UCSD-AML1 (cell line): ENCODE measurements around the gene GPC6.

Source experiments
- DNase-seq: peaks from one replicate; lab custom pipeline; 2025; ENCODE audit not compliant: unreplicated experiment; lab: John Stamatoyannopoulos, UW

The GPC6 gene

GRCh38 chr13:93230261-93230855 is 3.8 kb downstream of the GPC6 start:
- DNase-seq, result no peak

GRCh38 chr13:93231867-93232266 is 5.3 kb downstream of the GPC6 start:
- DNase-seq, result no peak

GRCh38 chr13:93233997-93234416 is 7.4 kb downstream of the GPC6 start:
- DNase-seq, result no peak

- no peak for DNase-seq
Measured at GRCh38 chr13:93234459-93234858, 7.9 kb downstream of the GPC6 start.

- DNase-seq, result no peak
Measured at GRCh38 chr13:93235258-93236015, 8.8 kb downstream of the GPC6 start.

DNA sequence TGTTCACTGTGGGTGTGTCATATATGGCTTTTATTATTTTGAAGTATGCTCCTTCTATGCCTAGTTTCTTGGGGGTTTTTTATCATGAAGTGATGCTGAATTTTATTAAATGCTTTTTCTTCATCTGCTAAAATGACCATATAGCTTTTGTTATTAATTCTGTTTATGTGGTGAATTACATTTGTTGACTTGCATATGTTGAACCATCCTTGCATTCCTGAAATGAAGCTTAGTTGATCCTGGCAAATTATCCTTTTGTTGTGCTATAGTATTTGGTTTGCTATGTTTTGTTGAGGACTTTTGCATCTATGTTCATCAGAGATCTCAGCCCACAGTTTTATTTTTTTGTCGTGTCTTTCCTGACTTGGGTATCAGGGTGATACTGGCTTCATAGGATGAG is 12.1 kb downstream of the GPC6 start:
- no peak for DNase-seq

GRCh38 chr13:93243375-93244063 is 16.9 kb downstream of the GPC6 start:
- no peak for DNase-seq

- DNase-seq, result no peak
Measured at GRCh38 chr13:93244141-93244917, 17.7 kb downstream of the GPC6 start.

DNA sequence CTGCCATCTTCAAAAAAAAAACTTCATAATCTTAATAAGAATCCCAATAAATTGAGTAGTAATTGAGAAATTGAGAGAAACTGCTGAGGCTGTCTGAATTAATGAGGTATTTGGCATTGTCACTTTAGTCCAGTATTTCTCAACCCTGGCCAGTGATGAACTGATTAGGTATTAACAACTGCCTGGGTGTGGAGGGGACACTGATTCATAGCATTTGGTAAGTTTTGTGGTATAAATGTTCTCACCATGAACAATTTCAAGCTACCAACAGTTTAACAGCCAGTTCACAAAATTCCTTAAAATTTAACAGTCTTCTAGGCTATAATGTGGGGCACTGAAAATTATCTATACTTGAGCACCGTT is 18.3 kb downstream of the GPC6 start:
- DNase-seq, result no peak

DNA sequence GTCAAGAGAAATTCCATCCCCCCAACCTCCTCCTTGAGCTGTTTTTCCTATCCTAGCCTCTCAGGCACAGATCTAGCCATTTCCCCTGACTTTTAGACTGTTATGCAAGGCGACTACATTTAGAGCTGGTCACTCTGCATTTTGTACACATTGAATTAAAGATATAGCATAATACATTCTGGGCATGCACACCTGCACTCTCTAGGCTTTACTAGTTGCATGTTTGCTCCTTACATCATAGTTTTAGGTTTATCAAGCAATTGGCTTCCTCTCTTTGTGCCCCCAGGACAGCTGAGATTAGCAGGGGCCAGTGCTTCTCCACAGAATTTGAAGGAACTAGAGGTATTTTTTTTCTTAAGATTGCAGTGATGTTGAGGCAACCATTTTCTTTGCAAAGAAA is 19.5 kb downstream of the GPC6 start:
- no peak for DNase-seq

DNA sequence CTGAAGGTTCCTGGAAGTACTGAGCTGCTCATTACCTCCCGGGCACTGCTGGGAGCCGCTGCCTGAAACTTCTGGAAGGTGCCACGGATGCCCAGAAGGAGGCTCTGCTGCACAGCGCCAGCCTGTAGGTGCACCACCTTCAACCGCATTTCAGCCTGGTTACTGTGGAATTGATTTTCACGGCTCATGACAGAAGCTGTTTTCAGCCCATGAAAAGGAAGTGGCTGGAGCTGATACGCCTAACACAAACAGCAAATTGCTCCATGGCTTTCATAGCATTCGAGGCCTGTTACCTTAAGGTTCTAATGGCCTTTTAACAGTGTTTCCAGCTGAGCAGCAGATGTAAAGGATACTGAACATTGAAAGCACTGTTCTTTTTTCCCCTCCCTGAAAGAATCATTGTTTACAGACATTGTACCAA is 22.0 kb downstream of the GPC6 start:
- peak; percentile 32 for DNase-seq

GRCh38 chr13:93249364-93250306 is 23.0 kb downstream of the GPC6 start:
- DNase-seq, result no peak

DNA sequence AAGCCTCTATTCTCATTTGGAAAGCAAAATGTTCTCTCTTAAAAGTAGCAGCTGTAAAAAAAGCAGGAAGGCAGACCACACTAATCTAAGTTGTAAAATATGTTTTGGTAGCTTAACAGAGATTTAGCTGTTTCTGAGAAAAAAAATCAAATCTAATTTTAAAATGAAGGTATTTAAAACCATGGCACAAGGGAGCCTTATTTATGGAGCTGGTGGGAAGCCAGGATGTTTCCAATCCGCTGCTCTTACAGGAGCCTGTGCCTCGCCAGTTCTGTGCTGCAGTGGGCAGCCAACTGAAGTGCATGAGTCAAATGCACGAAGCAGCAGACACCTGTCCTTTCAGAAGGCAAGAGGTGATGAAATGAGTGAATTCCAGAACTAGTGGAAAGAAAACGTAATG is 28.2 kb downstream of the GPC6 start:
- no peak for DNase-seq

DNA sequence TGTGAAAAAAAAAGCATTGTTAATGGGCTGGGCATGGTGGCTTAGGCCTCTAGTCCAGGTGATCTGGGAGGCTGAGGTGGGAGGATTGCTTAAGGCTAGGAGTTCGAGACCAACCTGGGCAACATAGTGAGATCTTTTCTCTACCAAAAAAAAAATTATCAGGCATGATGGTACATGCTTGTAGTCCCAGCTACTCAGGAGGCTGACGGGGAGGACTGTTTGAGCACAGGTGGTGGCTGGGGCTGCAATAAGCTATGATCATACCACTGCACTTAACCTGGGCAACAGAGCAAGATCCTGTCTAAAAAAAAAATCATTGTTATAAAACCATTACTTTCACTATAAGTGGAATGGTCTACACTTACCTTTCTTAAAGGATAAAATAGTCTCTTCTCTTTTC is 30.4 kb downstream of the GPC6 start:
- DNase-seq, result no peak

- DNase-seq, result no peak
Measured at GRCh38 chr13:93259527-93260080, 33.0 kb downstream of the GPC6 start.

GRCh38 chr13:93260591-93260990 is 34.0 kb downstream of the GPC6 start:
- no peak for DNase-seq

GRCh38 chr13:93262729-93263345 is 36.2 kb downstream of the GPC6 start:
- DNase-seq, result no peak

DNA sequence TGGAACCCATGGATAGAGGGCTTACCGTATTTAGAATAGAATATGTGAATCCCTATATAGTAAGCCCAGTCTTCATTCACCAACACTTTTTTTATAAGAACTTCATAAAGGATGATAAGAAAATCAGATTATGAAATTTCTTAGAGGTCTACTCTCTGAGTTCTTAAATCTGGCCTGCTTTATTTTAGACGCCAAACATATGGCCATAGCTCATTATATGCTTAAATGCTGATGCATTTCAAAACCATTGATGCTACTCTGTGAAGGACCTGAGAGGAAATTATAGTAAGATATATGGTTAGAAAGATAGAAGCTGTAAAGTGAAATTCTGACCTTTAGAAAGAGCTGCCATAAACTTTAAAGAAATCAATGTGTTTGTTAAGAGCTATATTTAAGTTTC is 38.3 kb downstream of the GPC6 start:
- DNase-seq, result no peak

GRCh38 chr13:93265800-93266199 is 39.2 kb downstream of the GPC6 start:
- no peak for DNase-seq

DNA sequence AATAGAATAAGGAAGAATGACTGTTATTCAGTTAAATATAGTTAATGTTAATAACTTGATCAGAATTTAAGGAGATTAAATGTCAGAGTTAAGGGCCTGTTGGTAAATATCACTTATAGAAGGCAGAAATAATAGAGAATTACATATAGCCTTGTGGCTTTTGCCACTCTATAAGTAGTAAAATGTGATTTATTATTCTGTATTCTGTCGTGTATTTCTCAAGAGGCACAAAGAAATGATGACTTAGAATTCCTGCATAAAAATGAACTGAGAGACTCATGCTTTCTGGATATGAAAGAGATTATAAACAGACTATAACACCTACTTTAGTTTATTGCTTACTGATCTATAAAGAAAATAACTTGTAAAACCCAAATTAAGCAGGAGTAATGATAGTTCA is 40.1 kb downstream of the GPC6 start:
- no peak for DNase-seq
